GM12878 (cell line): Measurements from ENCODE around the gene OR2AK2. TPM values are rescaled to one million over a fixed set of nuclear protein-coding genes. Genes with fewer than 3 reads are reported as not detected.

ENCODE experiments used
- ATAC-seq: fragments of 200-7000 bp; cut with Tn5 transposase; 3 replicates; pipeline ENCODE4 v1.9.1; 2020; ENCODE audit warnings: mild to moderate bottlenecking, moderate library complexity
- BruUV-seq: library from RNA; stranded (reverse); fragments of 400-500 nt; replicated peaks from 2 replicates; lab custom pipeline; 2021; lab: Mats Ljungman, UMichigan
- CTCF ChIA-PET: fragments of 300-600 bp; sonication (Branson Sonifier 250); formaldehyde crosslinking; extraction: SDS; loops from one replicate; lab custom pipeline; 2021; ENCODE audit warnings: inconsistent platforms; lab: Yijun Ruan, JAX
- POLR2A ChIA-PET: fragments of 350-600 bp; formaldehyde crosslinking; extraction: SDS; loops from one replicate; lab custom pipeline; 2021; ENCODE audit warnings: inconsistent platforms; lab: Charles Lee
- RAD21 ChIA-PET: fragments of 300-600 bp; sonication (Branson Sonifier 250); formaldehyde crosslinking; loops from one replicate; lab custom pipeline; 2023; ENCODE audit warnings: antibody characterized with exemption; ENCODE audit not compliant: unreplicated experiment; lab: Charles Lee
- SMC1A ChIA-PET: fragments of 300-600 bp; sonication (Branson Sonifier 250); formaldehyde crosslinking; loops from one replicate; lab custom pipeline; 2023; ENCODE audit not compliant: unreplicated experiment, uncharacterized antibody; lab: Charles Lee
- DNase-seq: peaks from one replicate; pipeline ENCODE4 v3.0.0-alpha.2; 2011; ENCODE audit warnings: low read depth, low spot score
- FAIRE-seq: peaks from 3 replicates; lab custom pipeline; 2011; peaks lifted over from hg19 to GRCh38; lab: Jason Lieb, UNC
- H2AFZ ChIP-seq: 2 replicates; pipeline ENCODE4 v1.6.0; 2011; ENCODE audit warnings: low read depth, low read length, control low read depth; ENCODE audit not compliant: control insufficient read depth
- H3K27ac ChIP-seq: 2 replicates; pipeline ENCODE4 v1.5.1; 2011; ENCODE audit warnings: control low read depth; ENCODE audit not compliant: control insufficient read depth, insufficient read depth
- H3K27me3 ChIP-seq, 2 experiments: replicated peaks in 1 of 2; 2 replicates each; pipeline versions ENCODE4 v1.6.0 to v1.6.1; 2011; ENCODE audit warnings: low read length in 1 of 2; ENCODE audit not compliant: control insufficient read depth in 2 of 2, insufficient read depth in 2 of 2
- H3K36me3 ChIP-seq, 2 experiments: 2 replicates each; pipeline ENCODE4 v1.5.1; 2011; ENCODE audit warnings: low read length in 1 of 2; ENCODE audit not compliant: control insufficient read depth in 2 of 2, insufficient read depth in 2 of 2
- H3K4me1 ChIP-seq: 2 replicates; pipeline ENCODE4 v1.6.1; 2011; ENCODE audit warnings: mild to moderate bottlenecking, low read length, moderate library complexity, mixed read lengths; ENCODE audit not compliant: control insufficient read depth, insufficient read depth
- H3K4me2 ChIP-seq: 2 replicates; pipeline ENCODE4 v1.6.0; 2011; ENCODE audit warnings: control low read depth; ENCODE audit not compliant: control insufficient read depth, insufficient read depth
- H3K4me3 ChIP-seq: fragments of 200-600 bp; sonication (generic); 2 replicates; pipeline ENCODE4 v1.5.1; 2016
- H3K79me2 ChIP-seq: 2 replicates; pipeline ENCODE4 v1.6.0; 2011; ENCODE audit warnings: low read length; ENCODE audit not compliant: control insufficient read depth, insufficient read depth
- H3K9ac ChIP-seq: 2 replicates; pipeline ENCODE4 v1.8.0; 2011; ENCODE audit warnings: low read length, control low read depth, mixed read lengths; ENCODE audit not compliant: control insufficient read depth, insufficient read depth
- H3K9me3 ChIP-seq: replicated peaks from 3 replicates; pipeline ENCODE4 v1.5.1; 2011; ENCODE audit warnings: mild to moderate bottlenecking, low read length; ENCODE audit not compliant: control insufficient read depth, insufficient read depth
- H4K20me1 ChIP-seq: 2 replicates; pipeline ENCODE4 v1.6.0; 2011; ENCODE audit not compliant: control insufficient read depth, insufficient read depth
- BCLAF1 ChIP-seq: fragments of 450-650 bp; IDR thresholded peaks from 2 replicates; pipeline ENCODE4 v1.6.1; 2017; ENCODE audit warnings: antibody characterized with exemption, mild to moderate bottlenecking, moderate library complexity
- EZH2 ChIP-seq: IDR thresholded peaks from 2 replicates; pipeline ENCODE4 v1.6.1; 2012; ENCODE audit warnings: low read depth, mild to moderate bottlenecking, control low read depth, inconsistent platforms, low read length, borderline replicate concordance; ENCODE audit not compliant: control insufficient read depth
- FOXK2 ChIP-seq: fragments of 450-650 bp; IDR thresholded peaks from 2 replicates; pipeline ENCODE4 v1.6.1; 2017; ENCODE audit warnings: mild to moderate bottlenecking, moderate library complexity
- MXI1 ChIP-seq: fragments of 150-350 bp; IDR thresholded peaks from 2 replicates; pipeline ENCODE4 v1.6.1; 2011; ENCODE audit warnings: low read depth, mild to moderate bottlenecking, inconsistent platforms, low read length, improper control_type of control experiment
- NFXL1 ChIP-seq: fragments of 450-650 bp; IDR thresholded peaks from 2 replicates; pipeline ENCODE4 v1.6.1; 2017; ENCODE audit warnings: antibody characterized with exemption, mild to moderate bottlenecking, borderline replicate concordance
- NR2C1 ChIP-seq: fragments of 450-650 bp; IDR thresholded peaks from 2 replicates; pipeline ENCODE4 v1.6.1; 2017; ENCODE audit warnings: antibody characterized with exemption, mild to moderate bottlenecking, moderate library complexity
- SIN3A ChIP-seq: IDR thresholded peaks from 2 replicates; pipeline ENCODE4 v1.6.1; 2012; ENCODE audit warnings: low read depth, low read length, improper control_type of control experiment
- ZZZ3 ChIP-seq: IDR thresholded peaks from 2 replicates; pipeline ENCODE4 v1.6.1; 2011; ENCODE audit warnings: low read depth; ENCODE audit not compliant: control insufficient read depth, insufficient read length
- WGBS: methylation state at CpG from one replicate; pipeline ENCODE4 v1.1.6; 2016; ENCODE audit warnings: low lambda C conversion rate; ENCODE audit not compliant: insufficient replicate concordance, insufficient coverage; ENCODE audit errors: missing lambda C conversion rate; 5-methylcytosine and 5-hydroxymethylcytosine counted together
- in situ Hi-C: fragments of 300-500 bp; cut with MboI; formaldehyde crosslinking; loops from 9 replicates; pipeline ENCODE4 v1.14.3; 2018; ENCODE audit warnings: mixed read lengths
- intact Hi-C: fragments of 100-400 bp; cut with micrococcal nuclease; formaldehyde crosslinking; loops from one replicate; pipeline ENCODE4 v1.14.2; 2022; ENCODE audit not compliant: unreplicated experiment
- polyA plus RNA-seq, 11 experiments: library from polyadenylated mRNA; depleted of rRNA in 4 of 11; unstranded in 6 of 11; stranded (reverse) in 5 of 11; fragments of >200 nt; fragmentation: Nextera tagmentation in 4 of 11; fragmentation: Illumina TruSeq in 1 of 11; extraction: Ambion mirVana in 4 of 11; extraction: Trizol in 1 of 11; gene quantifications; 1 replicate in 1 of 11; 2 replicates in 10 of 11; pipeline versions ENCODE4 v1.2.1 to v1.2.3, GENCODE V29; 2011 to 2016; ENCODE audit warnings: inconsistent platforms in 2 of 11, missing spikeins in 2 of 11, low read depth in 1 of 11
- total RNA-seq, 4 experiments: library from RNA; depleted of rRNA in 3 of 4; stranded (reverse); fragments of >200 nt in 3 of 4; fragmentation: Illumina TruSeq in 1 of 4; extraction: Trizol in 1 of 4; gene quantifications; 2 replicates each; pipeline versions ENCODE4 v1.2.1 to v1.2.3, GENCODE V29; 2013 to 2021
- TF ChIP-seq, protein P1 (sequence below): fragments of 450-650 bp; IDR thresholded peaks from 2 replicates; pipeline ENCODE4 v1.6.1; 2018; ENCODE audit warnings: borderline replicate concordance, mild to moderate bottlenecking; ENCODE audit not compliant: partially characterized antibody
- TF ChIP-seq, protein P2 (sequence below): fragments of 450-650 bp; IDR thresholded peaks from 2 replicates; pipeline ENCODE4 v1.6.1; 2016; ENCODE audit warnings: mild to moderate bottlenecking
- TF ChIP-seq, protein P3 (sequence below): fragments of 450-650 bp; formaldehyde crosslinking; IDR thresholded peaks from 2 replicates; pipeline ENCODE4 v1.4.0; 2020; ENCODE audit warnings: mild to moderate bottlenecking, moderate library complexity

Gene OR2AK2
- total and polyA plus RNA-seq, 10 of the 15 experiments (the other 5 are each of a cell fraction or from before 2014, with no cell fraction given) = 0.11 to 0.13 TPM; not detected in 8

DNA sequence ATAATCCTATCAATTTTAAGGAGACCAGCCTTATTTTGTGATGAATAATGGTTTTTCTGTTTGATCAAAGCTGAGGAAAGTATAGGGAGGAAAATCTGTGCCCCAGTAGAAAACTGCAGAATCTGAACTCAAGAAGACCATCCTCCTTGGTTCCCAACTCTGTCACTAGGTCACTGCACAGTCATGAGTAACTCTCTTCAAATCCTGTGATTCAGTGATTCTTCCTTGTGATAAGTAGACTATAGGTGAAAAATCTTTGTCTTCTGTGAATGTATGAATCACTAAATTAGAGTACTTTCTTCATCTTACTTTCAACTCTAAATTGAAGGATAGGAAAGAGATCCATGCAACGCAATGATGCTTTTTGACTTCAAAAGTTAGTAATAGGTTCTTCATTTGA lies 35.1 kb downstream of the OR2AK2 start:
- H3K36me3 ChIP-seq = no peaks in the 10 kb centered on the region
- ChIA-PET RAD21 (no interaction called here), POLR2A (no interaction called here), CTCF (no interaction called here), SMC1A (no interaction called here)
- ATAC-seq (no peak), FAIRE-seq (no peak), DNase-seq (no peak)
- H3K27ac ChIP-seq = no peak overlapping the region
- in situ Hi-C loops (no loop called here), intact Hi-C loops (no loop called here)
- H3K9me3 ChIP-seq = no peaks in the 10 kb centered on the region
- no peaks in the 10 kb centered on the region for H3K27me3 ChIP-seq
- no peak overlapping the region for H3K9ac ChIP-seq
- H3K79me2 ChIP-seq = no peaks in the 10 kb centered on the region
- H4K20me1 ChIP-seq = no peaks in the 10 kb centered on the region
- no peak overlapping the region for H2AFZ ChIP-seq
- no peaks in the 10 kb centered on the region for H3K4me1 ChIP-seq
- no peak overlapping the region for H3K4me2 ChIP-seq
- WGBS = 27% methylated on average over 1 of the region's 1 CpG
- BruUV-seq = no TSS peak
- no peak overlapping the region for H3K4me3 ChIP-seq
- TF ChIP-seq ZZZ3 = no peak
- TF ChIP-seq, protein P1, sequence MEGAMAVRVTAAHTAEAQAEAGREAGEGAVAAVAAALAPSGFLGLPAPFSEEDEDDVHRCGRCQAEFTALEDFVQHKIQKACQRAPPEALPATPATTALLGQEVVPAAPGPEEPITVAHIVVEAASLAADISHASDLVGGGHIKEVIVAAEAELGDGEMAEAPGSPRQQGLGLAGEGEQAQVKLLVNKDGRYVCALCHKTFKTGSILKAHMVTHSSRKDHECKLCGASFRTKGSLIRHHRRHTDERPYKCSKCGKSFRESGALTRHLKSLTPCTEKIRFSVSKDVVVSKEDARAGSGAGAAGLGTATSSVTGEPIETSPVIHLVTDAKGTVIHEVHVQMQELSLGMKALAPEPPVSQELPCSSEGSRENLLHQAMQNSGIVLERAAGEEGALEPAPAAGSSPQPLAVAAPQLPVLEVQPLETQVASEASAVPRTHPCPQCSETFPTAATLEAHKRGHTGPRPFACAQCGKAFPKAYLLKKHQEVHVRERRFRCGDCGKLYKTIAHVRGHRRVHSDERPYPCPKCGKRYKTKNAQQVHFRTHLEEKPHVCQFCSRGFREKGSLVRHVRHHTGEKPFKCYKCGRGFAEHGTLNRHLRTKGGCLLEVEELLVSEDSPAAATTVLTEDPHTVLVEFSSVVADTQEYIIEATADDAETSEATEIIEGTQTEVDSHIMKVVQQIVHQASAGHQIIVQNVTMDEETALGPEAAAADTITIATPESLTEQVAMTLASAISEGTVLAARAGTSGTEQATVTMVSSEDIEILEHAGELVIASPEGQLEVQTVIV = no peak
- TF ChIP-seq BCLAF1 = no peak
- TF ChIP-seq EZH2 = no peak
- TF ChIP-seq MXI1 = no peak
- no peak for TF ChIP-seq SIN3A
- no peak for TF ChIP-seq NFXL1
- TF ChIP-seq FOXK2 = no peak
- no peak for TF ChIP-seq NR2C1
- TF ChIP-seq, protein P2, sequence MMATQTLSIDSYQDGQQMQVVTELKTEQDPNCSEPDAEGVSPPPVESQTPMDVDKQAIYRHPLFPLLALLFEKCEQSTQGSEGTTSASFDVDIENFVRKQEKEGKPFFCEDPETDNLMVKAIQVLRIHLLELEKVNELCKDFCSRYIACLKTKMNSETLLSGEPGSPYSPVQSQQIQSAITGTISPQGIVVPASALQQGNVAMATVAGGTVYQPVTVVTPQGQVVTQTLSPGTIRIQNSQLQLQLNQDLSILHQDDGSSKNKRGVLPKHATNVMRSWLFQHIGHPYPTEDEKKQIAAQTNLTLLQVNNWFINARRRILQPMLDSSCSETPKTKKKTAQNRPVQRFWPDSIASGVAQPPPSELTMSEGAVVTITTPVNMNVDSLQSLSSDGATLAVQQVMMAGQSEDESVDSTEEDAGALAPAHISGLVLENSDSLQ = no peak
- TF ChIP-seq, protein P3, sequence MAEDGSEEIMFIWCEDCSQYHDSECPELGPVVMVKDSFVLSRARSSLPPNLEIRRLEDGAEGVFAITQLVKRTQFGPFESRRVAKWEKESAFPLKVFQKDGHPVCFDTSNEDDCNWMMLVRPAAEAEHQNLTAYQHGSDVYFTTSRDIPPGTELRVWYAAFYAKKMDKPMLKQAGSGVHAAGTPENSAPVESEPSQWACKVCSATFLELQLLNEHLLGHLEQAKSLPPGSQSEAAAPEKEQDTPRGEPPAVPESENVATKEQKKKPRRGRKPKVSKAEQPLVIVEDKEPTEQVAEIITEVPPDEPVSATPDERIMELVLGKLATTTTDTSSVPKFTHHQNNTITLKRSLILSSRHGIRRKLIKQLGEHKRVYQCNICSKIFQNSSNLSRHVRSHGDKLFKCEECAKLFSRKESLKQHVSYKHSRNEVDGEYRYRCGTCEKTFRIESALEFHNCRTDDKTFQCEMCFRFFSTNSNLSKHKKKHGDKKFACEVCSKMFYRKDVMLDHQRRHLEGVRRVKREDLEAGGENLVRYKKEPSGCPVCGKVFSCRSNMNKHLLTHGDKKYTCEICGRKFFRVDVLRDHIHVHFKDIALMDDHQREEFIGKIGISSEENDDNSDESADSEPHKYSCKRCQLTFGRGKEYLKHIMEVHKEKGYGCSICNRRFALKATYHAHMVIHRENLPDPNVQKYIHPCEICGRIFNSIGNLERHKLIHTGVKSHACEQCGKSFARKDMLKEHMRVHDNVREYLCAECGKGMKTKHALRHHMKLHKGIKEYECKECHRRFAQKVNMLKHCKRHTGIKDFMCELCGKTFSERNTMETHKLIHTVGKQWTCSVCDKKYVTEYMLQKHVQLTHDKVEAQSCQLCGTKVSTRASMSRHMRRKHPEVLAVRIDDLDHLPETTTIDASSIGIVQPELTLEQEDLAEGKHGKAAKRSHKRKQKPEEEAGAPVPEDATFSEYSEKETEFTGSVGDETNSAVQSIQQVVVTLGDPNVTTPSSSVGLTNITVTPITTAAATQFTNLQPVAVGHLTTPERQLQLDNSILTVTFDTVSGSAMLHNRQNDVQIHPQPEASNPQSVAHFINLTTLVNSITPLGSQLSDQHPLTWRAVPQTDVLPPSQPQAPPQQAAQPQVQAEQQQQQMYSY (CRISPR knock-in tag) = no peak
